Stimulated activated CD8-positive, alpha-beta memory T cell treated with anti-CD3 and anti-CD28 coated beads, Interleukin-12 subunit alpha, Interleukin-12 subunit beta, amount 100 ng/mL, for 4 hours (primary cell): ENCODE results near the gene RFX2.
"Not testable (repeated sequence)": the region's sequence is repeated elsewhere in the genome, so short reads cannot be mapped to it uniquely, and the experiment has no call there.

Source experiments
- DNase-seq: peaks from one replicate; pipeline ENCODE4 v3.0.0-alpha.2; 2020; ENCODE audit warnings: low read depth

The RFX2 gene

DNA sequence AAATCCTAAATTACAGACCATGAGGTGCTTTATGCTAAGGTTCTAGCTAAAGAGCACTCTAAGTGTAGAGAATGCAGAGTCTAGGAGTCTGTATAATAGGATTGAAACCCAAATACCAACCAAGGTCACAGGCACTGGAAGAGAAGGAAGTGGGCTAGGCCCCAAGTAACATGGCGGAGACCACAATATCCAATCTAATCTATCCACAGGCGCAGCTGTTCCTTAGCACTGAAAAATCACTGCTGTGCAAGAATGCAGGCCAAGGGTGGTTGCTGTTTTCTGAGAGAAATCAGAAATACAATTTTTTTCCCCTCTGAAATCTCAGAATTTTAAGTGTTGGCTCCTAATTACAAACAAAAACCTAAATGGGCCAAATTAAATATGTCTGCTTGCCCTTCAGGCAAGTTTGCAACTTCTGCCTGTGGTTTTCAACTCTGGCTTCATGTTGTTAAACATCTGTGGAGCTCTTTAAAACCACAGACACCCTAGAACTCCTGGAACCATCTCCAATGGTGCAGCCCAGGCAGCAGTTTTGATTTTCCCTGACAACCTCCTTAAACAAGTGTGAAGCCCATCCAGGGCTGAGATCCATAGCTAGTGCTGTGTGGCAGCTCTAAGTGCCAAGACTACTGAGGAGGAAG is 138.5 kb downstream of the RFX2 start:
- DNase-seq, result no peak

DNA sequence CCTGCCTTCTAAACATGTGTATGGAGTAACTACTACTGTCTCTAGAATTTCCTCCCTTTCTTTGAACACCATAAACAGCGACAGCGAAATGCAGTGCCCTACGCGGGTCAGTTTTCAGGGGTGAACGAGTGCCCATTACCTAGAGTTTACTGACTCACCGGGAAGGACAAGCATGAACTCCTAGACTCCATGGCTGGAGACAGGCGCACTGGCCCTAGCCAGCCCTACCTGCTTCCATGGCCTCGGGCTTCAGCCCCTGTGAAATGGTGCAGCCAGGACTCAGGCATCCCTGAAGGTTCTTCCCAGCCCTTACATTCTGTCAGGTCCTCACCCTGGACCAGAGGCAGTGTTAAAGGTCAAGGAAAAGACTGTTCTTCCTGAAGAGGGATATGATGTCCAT is 140.8 kb downstream of the RFX2 start:
- DNase-seq, result no peak

- no peak for DNase-seq
These were observed 141.6 kb downstream of the RFX2 start for GRCh38 chr19:5968431-5969373.

DNA sequence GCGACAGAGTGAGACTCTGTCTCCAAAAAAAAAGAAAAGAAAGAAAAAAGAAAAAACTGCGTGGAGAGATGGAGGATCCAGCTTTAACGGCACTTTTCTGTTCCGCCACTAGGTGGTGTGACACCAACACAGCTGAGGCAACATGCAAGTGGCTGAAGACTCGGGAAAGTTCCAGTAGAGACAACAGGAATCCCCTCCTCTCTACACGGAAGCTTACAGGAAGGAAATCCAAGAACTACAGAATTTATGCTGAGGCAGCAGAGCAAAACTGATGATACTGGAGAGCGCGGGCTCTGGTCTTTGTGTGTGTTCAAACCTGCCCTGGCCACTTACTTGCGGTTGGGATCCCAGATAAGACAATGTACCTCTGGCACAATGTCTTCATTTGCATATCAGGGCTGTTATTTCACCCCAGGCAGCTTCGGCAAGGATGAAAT is 142.3 kb downstream of the RFX2 start:
- DNase-seq, result no peak

DNA sequence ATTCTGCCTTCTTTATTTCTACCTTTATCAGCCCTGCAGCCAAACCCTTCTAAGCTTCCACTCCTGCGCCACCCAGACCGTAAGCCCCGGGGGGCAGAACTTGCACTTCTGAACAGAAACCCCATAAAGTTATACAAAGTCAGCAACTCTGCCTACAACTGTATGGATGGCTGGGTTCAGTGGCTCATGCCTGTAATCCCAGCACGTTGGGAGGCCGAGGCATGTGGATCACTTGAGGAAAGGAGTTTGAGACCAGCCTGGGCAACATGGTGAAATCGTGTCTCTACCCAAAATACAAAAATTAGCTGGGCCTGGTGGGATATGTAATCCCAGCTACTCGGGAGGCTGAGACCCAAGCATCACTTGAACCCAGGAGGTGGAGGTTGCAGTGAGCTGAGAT is 142.7 kb downstream of the RFX2 start:
- DNase-seq, result no peak

GRCh38 chr19:5966941-5967340 is 143.4 kb downstream of the RFX2 start:
- DNase-seq, result no peak

- DNase-seq, result no peak
These were observed 144.1 kb downstream of the RFX2 start for GRCh38 chr19:5966215-5966614.

DNA sequence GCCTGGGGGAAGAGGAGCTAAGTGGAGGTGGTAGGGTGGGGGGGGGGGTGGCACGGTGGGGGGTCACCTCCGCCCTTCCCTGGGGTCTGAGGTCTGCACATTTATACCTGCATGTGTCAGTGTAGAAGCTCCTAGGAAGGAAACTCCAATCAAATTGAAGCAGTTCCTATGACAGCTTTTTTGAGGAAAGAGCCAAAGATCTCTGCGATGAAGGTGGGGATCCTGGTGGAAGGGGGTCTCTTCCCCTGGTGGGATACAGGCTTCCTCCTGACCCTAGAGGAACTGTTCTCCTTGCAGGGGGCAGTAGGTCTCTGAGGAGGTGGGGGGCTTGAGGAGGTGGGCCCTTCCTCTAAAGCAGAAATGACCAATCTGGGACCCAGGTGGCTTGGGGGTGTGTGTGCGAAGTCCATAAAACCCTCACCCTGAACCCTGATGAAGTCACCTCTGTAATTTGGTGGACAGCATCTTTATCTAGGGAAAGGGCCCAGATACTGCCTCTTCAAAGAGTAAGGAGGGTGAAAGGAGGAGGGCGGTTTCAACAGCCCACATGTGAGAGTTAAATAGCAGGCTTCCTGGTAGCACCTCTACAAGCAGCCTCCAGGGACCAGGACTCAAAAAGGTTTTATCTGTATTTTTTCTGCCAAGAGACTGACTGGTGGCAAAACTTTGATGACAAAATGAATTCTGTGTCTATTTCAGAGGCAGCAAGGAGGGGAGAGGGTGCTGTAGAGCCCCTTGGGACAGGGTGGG is 145.3 kb downstream of the RFX2 start:
- DNase-seq, result no peak

DNA sequence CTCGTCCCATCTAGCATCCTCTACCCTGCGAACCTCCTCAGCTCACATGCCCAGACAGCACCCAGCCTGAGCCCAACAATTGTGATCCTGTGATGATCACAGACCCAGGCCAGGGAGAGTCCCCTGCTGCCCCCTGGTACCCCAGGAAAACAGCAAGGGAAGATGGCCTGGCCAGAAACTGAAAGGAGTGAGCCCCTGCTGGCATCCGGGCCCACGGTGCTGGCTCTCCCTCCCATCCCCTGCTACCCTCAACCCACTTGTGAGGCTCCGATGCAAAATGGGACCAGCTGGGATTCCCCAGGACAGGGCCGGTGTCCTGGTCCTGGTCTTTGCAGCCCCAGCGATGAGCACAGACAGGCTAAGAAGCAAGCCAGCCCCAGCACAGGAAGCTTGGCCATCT is 146.4 kb downstream of the RFX2 start:
- no peak for DNase-seq

DNA sequence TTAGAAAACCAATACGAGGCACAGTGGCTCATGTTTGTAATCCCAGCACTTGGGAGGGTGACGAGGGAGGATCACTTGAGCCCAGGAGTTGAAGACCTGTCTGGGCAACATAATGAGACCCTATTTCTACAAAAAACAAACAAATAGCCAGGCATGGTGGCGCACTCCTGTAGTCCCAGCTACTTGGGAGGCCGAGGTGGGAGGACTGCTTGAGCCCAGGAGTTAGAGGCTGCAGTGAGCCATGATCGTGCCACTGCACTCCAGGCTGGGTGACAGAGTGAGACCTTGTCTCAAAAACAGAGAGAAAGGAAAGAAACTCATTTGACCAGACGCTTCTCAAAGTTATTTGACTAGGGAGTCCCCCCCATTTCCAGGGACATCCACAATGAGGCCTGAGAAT is 147.0 kb downstream of the RFX2 start:
- not testable (repeated sequence) for DNase-seq

DNA sequence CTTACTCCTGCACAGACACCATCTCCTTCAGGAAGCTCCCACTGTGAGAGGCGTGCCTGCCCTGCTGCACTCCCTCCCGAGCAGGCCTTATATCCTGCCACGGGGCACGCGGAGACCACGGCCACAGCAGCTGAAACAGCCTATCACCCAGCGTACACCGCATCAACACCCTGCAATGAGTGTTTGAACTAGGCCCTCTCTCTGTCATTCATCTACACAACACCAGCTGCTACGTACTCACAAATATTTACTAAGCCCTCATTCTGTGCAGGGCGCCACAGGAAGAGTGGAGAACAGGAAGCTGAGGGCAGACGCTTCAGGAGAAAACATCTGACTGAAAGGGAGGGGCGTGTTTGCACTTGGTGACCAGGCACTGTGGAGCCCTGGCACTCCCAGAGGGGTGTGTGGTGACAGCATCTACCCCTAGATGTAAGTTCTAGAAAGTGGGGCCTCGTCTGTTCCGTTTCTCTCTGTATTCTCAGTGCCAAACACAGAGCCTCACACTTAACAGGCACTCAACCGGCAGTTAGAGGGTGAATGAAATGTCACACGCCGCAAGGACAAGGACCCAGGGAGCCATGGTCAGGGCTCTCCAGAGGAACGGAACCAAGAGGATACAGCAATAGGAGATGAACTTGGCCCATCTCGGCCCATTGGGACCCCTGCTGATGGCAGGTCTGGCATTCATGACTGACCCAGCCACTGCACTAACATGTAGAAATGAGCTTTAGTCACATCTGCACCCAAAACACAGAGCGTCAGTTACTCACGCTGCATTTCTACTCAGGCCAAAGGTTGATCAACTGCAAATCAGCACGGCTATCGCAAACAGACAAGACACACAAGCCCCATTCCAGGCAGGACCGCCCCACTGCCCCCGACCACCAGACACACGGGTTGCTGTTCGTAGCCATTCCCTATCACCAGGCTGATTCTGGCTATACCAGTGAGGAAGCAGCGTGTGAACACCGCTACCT is 148.0 kb downstream of the RFX2 start:
- no peak for DNase-seq

GRCh38 chr19:5961641-5961968 is 148.7 kb downstream of the RFX2 start:
- not testable (repeated sequence) for DNase-seq

- no peak for DNase-seq
These were observed 150.0 kb downstream of the RFX2 start for GRCh38 chr19:5960005-5961001.

- DNase-seq, result no peak
These were observed 150.9 kb downstream of the RFX2 start for GRCh38 chr19:5959260-5960004.

DNA sequence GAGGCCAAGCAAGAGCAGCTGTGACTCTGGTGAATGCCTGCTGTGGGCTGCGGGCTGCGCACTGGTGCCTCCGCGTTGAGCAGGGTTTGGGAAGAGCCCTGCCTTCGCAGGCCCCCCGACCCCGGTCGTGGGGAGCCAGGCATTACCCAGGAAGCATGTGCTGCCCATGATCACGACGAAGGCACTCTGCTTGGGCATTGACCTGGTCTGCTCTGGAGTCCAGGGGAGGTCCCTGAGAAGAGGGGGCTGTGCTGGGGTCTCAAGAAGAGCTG is 151.5 kb downstream of the RFX2 start:
- DNase-seq, result no peak

DNA sequence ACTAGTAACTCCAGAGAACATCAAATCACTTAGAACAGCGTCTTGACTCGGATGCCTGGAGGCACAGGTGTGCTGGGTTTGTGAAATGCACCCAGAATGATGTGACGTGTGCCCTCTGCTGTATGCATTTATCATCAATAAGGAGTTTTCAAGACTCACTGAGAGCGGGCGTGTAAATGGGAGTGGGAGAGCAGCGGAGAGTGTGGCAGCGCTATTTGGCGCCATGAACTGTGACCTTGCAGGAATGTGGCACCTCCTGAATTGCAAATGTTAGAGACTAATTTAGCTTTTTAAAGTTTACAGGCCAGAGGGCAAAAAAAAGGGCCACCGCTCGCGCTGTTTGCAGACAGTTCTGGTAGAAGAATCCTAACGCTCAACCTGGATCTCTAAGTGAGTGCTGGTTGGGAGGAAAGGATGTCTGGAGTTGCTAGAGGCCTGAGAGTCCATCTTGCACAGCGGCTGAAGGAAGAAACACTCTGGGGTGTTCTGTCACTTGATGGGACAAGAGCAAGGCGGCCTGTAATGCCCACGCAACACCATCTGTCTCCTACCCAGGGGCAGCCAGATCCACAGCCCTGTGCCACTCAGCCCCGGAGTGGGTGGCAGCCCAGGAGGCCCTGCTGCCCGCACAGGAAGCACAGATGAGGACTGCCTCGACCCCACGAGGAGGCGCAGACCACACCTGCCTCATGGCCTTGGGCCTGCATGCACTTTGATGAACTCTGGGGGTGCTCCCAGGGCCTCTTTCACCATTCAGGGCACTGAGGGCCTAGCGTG is 152.0 kb downstream of the RFX2 start:
- no peak for DNase-seq

GRCh38 chr19:5957170-5957569 is 153.1 kb downstream of the RFX2 start:
- DNase-seq, result no peak

GRCh38 chr19:5956728-5957127 is 153.6 kb downstream of the RFX2 start:
- DNase-seq, result no peak

GRCh38 chr19:5956323-5956722 is 154.0 kb downstream of the RFX2 start:
- DNase-seq, result no peak
